Measurements from ENCODE around the gene IGF2BP2.

IGF2BP2 gene

GRCh38 chr3:185859294-185859972 lies 34.6 kb upstream of the IGF2BP2 start:
- peaks cover 3% of the 10 kb centered on the region for H3K9me3 ChIP-seq (ENCODE audit: insufficient read depth, low read depth, low read length)
- no peaks in the 10 kb centered on the region for H3K27me3 ChIP-seq (ENCODE audit: insufficient read depth, low read length)
- no peak overlapping the region for H3K27ac ChIP-seq (ENCODE audit: low read depth, low read length)
- H3K36me3 ChIP-seq (ENCODE audit: control insufficient read depth in 1 of 2, insufficient read depth in 2 of 2, low read length in 2 of 2), result no peaks in the 10 kb centered on the region
- WGBS (ENCODE audit: extremely low coverage, insufficient coverage, insufficient read length), result no CpG with 5 or more reads among the region's 4 CpGs
- no peak overlapping the region for H4K91ac ChIP-seq (ENCODE audit: low read depth, low read length)
- H4K8ac ChIP-seq (ENCODE audit: low read depth, low read length), result no peak overlapping the region
- H3K79me2 ChIP-seq (ENCODE audit: control insufficient read depth, insufficient read depth, low read length, poor library complexity), result no peaks in the 10 kb centered on the region
- no peak overlapping the region for H2AK5ac ChIP-seq (ENCODE audit: low read length)
- H3K79me1 ChIP-seq (ENCODE audit: low read length), result no peaks in the 10 kb centered on the region
- H3K4ac ChIP-seq (ENCODE audit: low read depth, low read length), result no peak overlapping the region
- DNase-seq, result no peak
- no peak overlapping the region for H2BK12ac ChIP-seq (ENCODE audit: low read length)
- no peak overlapping the region for H3K18ac ChIP-seq (ENCODE audit: low read length)
- H3K4me1 ChIP-seq (ENCODE audit: control insufficient read depth in 1 of 2, insufficient read depth in 2 of 2, low read length in 2 of 2), result no peaks in the 10 kb centered on the region
- no peak overlapping the region for H2AFZ ChIP-seq (ENCODE audit: insufficient read depth, low read length, poor library complexity)
- no peak overlapping the region for H3K23ac ChIP-seq (ENCODE audit: low read length)
- no peak overlapping the region for H3K4me3 ChIP-seq (ENCODE audit: low read depth, low read length)
- no peak overlapping the region for H3K14ac ChIP-seq (ENCODE audit: low read length)
- H2BK5ac ChIP-seq (ENCODE audit: low read depth, low read length, poor library complexity), result no peak overlapping the region
- no peak overlapping the region for H2BK120ac ChIP-seq (ENCODE audit: insufficient read depth, low read length, poor library complexity)
- H3K4me2 ChIP-seq (ENCODE audit: low read length), result no peak overlapping the region
- no peak overlapping the region for H4K12ac ChIP-seq (ENCODE audit: low read depth, low read length)
- H3K9ac ChIP-seq (ENCODE audit: low read length), result no peak overlapping the region

DNA sequence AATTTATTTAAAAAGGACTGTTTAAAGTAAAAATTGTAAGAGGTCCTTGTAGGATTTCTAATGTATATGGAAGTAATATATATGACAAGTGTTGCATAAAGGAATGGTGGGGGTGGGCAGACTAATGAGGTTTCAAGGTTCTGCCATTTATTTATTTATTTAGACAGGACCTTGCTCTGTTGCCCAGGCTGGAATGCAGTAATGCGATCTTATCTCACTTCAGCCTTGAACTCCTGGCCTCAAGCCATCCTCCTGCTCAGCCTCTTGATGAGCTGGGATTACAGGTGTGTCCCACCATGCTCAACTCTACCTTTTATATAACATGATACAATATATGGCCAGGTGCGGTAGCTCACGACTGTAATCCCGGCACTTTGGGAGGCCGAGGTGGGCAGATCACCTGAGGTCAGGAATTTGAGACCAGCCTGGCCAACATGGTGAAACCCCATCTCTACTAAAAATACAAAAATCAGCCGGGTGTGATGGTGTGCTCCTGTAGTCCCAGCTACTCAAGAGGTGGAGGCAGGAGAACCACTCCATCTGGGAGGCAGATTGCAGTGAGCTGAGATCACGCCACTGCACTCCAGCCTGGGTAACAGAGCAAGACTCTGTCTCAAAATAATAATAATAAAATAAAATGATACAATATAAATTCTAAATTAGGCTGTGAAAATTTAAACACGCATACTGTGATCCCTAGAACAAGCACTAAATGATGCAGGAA lies 33.8 kb upstream of the IGF2BP2 start:
- Histone ChIP-seq H3K4me1 (ENCODE audit: control insufficient read depth in 1 of 2, insufficient read depth in 2 of 2, low read length in 2 of 2) (no peaks in the 10 kb centered on the region), H2AK5ac (ENCODE audit: low read length) (no peak overlapping the region), H3K27me3 (ENCODE audit: insufficient read depth, low read length) (no peaks in the 10 kb centered on the region), H2BK12ac (ENCODE audit: low read length) (no peak overlapping the region), H4K8ac (ENCODE audit: low read depth, low read length) (no peak overlapping the region), H2BK120ac (ENCODE audit: insufficient read depth, low read length, poor library complexity) (no peak overlapping the region), H4K12ac (ENCODE audit: low read depth, low read length) (no peak overlapping the region), H4K91ac (ENCODE audit: low read depth, low read length) (no peak overlapping the region), H3K36me3 (ENCODE audit: control insufficient read depth in 1 of 2, insufficient read depth in 2 of 2, low read length in 2 of 2) (no peaks in the 10 kb centered on the region), H2AFZ (ENCODE audit: insufficient read depth, low read length, poor library complexity) (no peak overlapping the region), H3K4me3 (ENCODE audit: low read depth, low read length) (no peak overlapping the region), H3K23ac (ENCODE audit: low read length) (no peak overlapping the region), H3K4me2 (ENCODE audit: low read length) (no peak overlapping the region), H2BK5ac (ENCODE audit: low read depth, low read length, poor library complexity) (no peak overlapping the region), H3K79me2 (ENCODE audit: control insufficient read depth, insufficient read depth, low read length, poor library complexity) (no peaks in the 10 kb centered on the region), H3K18ac (ENCODE audit: low read length) (no peak overlapping the region), H3K79me1 (ENCODE audit: low read length) (no peaks in the 10 kb centered on the region), H3K9me3 (ENCODE audit: insufficient read depth, low read depth, low read length) (peaks cover 3% of the 10 kb centered on the region), H3K9ac (ENCODE audit: low read length) (no peak overlapping the region), H3K14ac (ENCODE audit: low read length) (no peak overlapping the region), H3K4ac (ENCODE audit: low read depth, low read length) (no peak overlapping the region), H3K27ac (ENCODE audit: low read depth, low read length) (no peak overlapping the region)
- no peak for DNase-seq
- WGBS (ENCODE audit: extremely low coverage, insufficient coverage, insufficient read length), result no CpG with 5 or more reads among the region's 8 CpGs

DNA sequence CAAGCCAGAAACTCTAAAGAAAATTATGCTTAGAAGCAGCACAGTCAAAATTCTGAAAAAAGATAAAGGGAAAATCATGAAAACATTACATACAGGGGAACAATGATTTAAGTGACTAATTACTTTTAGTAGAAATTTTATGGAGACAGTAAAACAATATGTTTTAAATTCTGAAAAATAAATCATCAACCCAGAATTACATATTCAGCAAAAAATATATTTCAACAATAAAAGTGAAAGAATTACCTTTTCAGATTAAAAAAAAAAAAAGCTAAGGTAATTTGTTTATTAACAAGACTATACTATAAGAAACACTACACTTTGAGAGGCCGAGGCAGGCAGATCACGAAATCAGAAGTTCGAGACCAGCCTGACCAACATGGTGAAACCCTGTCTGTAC lies 32.4 kb upstream of the IGF2BP2 start:
- Histone ChIP-seq H2BK12ac (ENCODE audit: low read length) (no peak overlapping the region), H3K79me1 (ENCODE audit: low read length) (no peaks in the 10 kb centered on the region), H4K8ac (ENCODE audit: low read depth, low read length) (no peak overlapping the region), H3K27ac (ENCODE audit: low read depth, low read length) (no peak overlapping the region), H3K4me1 (ENCODE audit: control insufficient read depth in 1 of 2, insufficient read depth in 2 of 2, low read length in 2 of 2) (no peaks in the 10 kb centered on the region), H2AFZ (ENCODE audit: insufficient read depth, low read length, poor library complexity) (no peak overlapping the region), H3K14ac (ENCODE audit: low read length) (no peak overlapping the region), H2BK120ac (ENCODE audit: insufficient read depth, low read length, poor library complexity) (no peak overlapping the region), H4K91ac (ENCODE audit: low read depth, low read length) (no peak overlapping the region), H4K12ac (ENCODE audit: low read depth, low read length) (no peak overlapping the region), H3K4me3 (ENCODE audit: low read depth, low read length) (no peak overlapping the region), H2AK5ac (ENCODE audit: low read length) (no peak overlapping the region), H3K9me3 (ENCODE audit: insufficient read depth, low read depth, low read length) (peaks cover 3% of the 10 kb centered on the region), H2BK5ac (ENCODE audit: low read depth, low read length, poor library complexity) (no peak overlapping the region), H3K9ac (ENCODE audit: low read length) (no peak overlapping the region), H3K36me3 (ENCODE audit: control insufficient read depth in 1 of 2, insufficient read depth in 2 of 2, low read length in 2 of 2) (no peaks in the 10 kb centered on the region), H3K27me3 (ENCODE audit: insufficient read depth, low read length) (no peaks in the 10 kb centered on the region), H3K4ac (ENCODE audit: low read depth, low read length) (no peak overlapping the region), H3K18ac (ENCODE audit: low read length) (no peak overlapping the region), H3K23ac (ENCODE audit: low read length) (no peak overlapping the region), H3K4me2 (ENCODE audit: low read length) (no peak overlapping the region), H3K79me2 (ENCODE audit: control insufficient read depth, insufficient read depth, low read length, poor library complexity) (no peaks in the 10 kb centered on the region)
- DNase-seq, result no peak
- no CpG with 5 or more reads among the region's 3 CpGs for WGBS (ENCODE audit: extremely low coverage, insufficient coverage, insufficient read length)

- Histone ChIP-seq H3K79me1 (ENCODE audit: low read length) (no peaks in the 10 kb centered on the region), H2AK5ac (ENCODE audit: low read length) (no peak overlapping the region), H3K36me3 (ENCODE audit: control insufficient read depth in 1 of 2, insufficient read depth in 2 of 2, low read length in 2 of 2) (no peaks in the 10 kb centered on the region), H3K9me3 (ENCODE audit: insufficient read depth, low read depth, low read length) (peaks cover 3% of the 10 kb centered on the region), H3K27me3 (ENCODE audit: insufficient read depth, low read length) (no peaks in the 10 kb centered on the region), H4K12ac (ENCODE audit: low read depth, low read length) (no peak overlapping the region), H3K14ac (ENCODE audit: low read length) (no peak overlapping the region), H3K4me2 (ENCODE audit: low read length) (no peak overlapping the region), H2BK5ac (ENCODE audit: low read depth, low read length, poor library complexity) (no peak overlapping the region), H2AFZ (ENCODE audit: insufficient read depth, low read length, poor library complexity) (no peak overlapping the region), H3K9ac (ENCODE audit: low read length) (no peak overlapping the region), H3K79me2 (ENCODE audit: control insufficient read depth, insufficient read depth, low read length, poor library complexity) (no peaks in the 10 kb centered on the region), H2BK12ac (ENCODE audit: low read length) (no peak overlapping the region), H4K91ac (ENCODE audit: low read depth, low read length) (no peak overlapping the region), H3K4me1 (ENCODE audit: control insufficient read depth in 1 of 2, insufficient read depth in 2 of 2, low read length in 2 of 2) (no peaks in the 10 kb centered on the region), H3K4me3 (ENCODE audit: low read depth, low read length) (no peak overlapping the region), H3K4ac (ENCODE audit: low read depth, low read length) (no peak overlapping the region), H3K27ac (ENCODE audit: low read depth, low read length) (no peak overlapping the region), H4K8ac (ENCODE audit: low read depth, low read length) (no peak overlapping the region), H3K18ac (ENCODE audit: low read length) (no peak overlapping the region), H3K23ac (ENCODE audit: low read length) (no peak overlapping the region), H2BK120ac (ENCODE audit: insufficient read depth, low read length, poor library complexity) (no peak overlapping the region)
- DNase-seq, result no peak
These were observed 31.8 kb upstream of the IGF2BP2 start for GRCh38 chr3:185856652-185857051.
